ENCODE data around the gene GMPPB.

Gene GMPPB

DNA sequence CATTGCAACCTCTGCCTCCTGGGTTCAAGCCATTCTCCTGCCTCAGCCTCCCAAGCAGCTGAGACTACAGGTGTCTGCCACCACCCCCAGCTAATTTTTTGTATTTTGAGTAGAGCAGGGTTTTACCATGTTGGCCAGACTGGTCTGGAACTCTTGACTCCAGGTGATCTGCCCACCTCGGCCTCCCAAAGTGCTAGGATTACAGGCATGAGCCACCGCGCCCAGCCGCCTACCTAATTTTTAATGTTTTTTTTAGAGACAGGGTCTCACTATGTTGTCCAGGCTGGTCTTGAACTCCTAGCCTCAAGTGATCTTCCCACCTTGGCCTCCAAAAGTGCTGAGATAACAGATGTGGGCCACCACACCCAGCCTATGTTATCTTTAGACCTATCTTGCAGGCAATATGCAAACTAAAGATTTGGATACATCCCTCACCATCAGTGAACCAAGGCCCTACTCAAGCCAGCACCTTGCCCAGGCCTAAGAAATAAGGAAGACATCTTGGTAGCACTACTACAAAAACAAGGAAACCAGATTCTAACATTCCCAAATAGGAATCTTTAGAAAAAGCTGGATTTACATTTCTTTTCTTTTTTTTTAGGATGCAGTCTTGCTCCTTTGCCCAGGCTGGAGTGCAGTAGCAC lies 6.3 kb upstream of the GMPPB start:
- no peak for DNase-seq (ENCODE audit: low read depth in 2 of 2)

- DNase-seq (ENCODE audit: low read depth in 2 of 2): no peak
These were observed 4.2 kb upstream of the GMPPB start for GRCh38 chr3:49727924-49728361.

DNA sequence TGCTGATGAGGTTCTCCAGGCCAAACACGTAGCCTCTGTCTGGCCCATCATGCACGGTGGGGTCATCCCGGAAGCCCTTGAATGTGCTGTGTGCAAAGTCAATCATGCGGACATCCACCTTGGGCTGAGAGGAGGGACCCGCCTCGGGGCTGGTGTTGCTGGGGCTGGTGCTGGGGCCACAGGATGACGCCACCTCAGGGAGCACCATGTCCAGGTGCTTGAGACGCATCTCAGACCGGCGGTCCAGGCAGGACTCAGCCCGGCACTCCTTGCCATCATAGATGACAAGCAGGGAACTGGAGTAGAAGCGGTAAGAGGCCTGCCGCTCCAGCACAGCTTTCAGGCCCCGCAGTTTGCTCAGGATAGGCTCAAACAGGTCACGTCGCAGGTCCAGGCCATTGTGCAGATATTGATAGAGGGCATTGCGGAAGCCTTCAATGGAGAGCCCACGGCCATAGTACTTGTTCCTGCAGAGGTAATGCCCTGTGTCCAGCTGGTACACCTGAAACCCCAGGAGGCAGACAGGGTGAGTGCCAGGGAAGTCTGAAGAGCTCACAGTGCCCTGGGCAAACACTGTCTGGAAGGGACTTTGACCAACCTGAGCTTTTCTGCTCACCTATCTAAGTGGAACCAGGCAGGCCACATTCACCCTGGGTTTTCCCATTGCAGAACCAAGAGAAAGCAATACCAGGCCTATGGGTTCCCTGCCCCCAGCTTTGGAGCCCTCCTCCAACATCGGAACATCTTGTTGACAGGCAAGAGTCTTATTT lies 3.6 kb upstream of the GMPPB start:
- DNase-seq (ENCODE audit: low read depth in 2 of 2): no peak

DNA sequence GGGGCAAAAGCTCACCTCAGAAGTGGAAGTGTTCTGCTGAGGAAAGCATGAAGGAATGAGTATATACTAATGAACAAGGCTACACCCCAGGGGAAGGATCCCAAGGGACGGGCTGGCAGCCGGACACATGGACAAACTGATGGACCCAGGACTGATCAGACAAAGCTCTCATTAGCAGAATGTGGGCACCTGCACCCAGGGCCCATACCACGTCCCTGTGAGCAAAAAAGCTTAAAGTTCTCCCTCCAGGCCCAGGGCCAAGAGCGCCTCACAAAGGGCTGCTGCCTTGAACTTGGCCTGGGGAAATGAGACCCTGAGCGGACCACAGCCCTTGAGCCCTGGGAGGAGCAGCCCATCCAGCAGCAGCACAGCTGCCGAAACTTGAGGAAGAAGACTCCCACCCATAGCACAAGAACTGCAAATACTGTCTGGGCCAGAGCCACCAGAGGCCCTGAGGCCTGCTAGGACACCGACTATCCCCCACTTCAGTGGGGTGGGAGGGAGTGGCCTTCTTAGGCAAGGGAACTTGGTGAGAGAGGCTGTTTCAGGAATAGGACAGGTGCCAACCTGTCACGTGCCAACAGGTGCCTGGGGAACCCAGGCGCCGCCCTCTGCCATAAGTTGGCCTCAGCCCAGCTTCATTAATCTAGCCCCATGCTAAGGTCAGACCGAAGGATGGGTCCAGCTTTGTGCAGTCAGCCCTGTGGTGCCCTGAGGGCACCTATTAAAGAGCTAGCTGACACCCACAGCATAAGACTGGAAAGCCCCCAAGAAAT lies 2.3 kb upstream of the GMPPB start:
- DNase-seq (ENCODE audit: low read depth in 2 of 2): no peak

- DNase-seq (ENCODE audit: low read depth in 2 of 2): no peak
These were observed 835 bp upstream of the GMPPB start for GRCh38 chr3:49724586-49724985.

DNA sequence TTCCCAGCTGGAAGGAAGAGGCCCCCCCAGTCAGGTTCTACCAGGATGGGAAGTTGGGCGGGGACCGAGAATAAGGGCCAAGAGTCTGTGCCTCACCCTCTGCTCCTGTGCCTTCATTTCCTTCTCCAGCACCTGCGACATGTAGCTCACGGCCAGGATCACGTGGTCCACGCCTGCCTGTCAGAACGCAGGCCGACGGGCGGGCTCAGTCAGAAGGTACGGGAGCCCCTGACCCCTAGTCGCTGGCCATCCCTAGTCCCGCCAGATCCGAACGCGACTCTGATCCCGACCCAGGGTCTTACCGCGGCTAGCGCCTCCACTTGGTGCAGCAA lies 489 bp downstream of the GMPPB start:
- no peak for DNase-seq (ENCODE audit: low read depth in 2 of 2)

- DNase-seq (ENCODE audit: low read depth in 2 of 2): no peak
These were observed 855 bp downstream of the GMPPB start for GRCh38 chr3:49722896-49723295.

GRCh38 chr3:49721896-49722781 lies 1.6 kb downstream of the GMPPB start:
- no peak for DNase-seq (ENCODE audit: low read depth in 2 of 2)

DNA sequence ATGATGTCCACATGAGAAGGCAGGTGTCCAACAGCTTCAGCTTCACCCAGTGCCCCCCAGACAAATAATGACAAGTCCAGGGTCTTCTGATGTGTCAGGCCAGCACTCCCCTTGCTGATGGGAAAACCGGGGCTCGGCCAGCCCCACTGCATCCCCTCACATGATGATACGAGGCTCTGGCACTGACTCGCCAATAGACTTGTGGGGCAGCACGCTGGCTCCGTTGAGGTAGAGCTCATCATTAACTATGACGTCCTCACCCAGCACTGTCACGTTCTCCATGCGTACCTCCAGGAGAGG lies 2.2 kb downstream of the GMPPB start:
- DNase-seq (ENCODE audit: low read depth in 2 of 2): no peak

GRCh38 chr3:49720855-49721595 lies 2.7 kb downstream of the GMPPB start:
- no peak for DNase-seq (ENCODE audit: low read depth in 2 of 2)

- peak; percentile 81 to 82 for DNase-seq (ENCODE audit: low read depth in 2 of 2)
These were observed 4.4 kb downstream of the GMPPB start, which contains the start of gene AMIGO3 for GRCh38 chr3:49719214-49719884. Gene AMIGO3 (minus strand): TSS chr3:49719684. CDS start chr3:49719465, 219 bp downstream.

- DNase-seq (ENCODE audit: low read depth in 2 of 2): no peak
These were observed 4.9 kb downstream of the GMPPB start for GRCh38 chr3:49718858-49719213.

DNA sequence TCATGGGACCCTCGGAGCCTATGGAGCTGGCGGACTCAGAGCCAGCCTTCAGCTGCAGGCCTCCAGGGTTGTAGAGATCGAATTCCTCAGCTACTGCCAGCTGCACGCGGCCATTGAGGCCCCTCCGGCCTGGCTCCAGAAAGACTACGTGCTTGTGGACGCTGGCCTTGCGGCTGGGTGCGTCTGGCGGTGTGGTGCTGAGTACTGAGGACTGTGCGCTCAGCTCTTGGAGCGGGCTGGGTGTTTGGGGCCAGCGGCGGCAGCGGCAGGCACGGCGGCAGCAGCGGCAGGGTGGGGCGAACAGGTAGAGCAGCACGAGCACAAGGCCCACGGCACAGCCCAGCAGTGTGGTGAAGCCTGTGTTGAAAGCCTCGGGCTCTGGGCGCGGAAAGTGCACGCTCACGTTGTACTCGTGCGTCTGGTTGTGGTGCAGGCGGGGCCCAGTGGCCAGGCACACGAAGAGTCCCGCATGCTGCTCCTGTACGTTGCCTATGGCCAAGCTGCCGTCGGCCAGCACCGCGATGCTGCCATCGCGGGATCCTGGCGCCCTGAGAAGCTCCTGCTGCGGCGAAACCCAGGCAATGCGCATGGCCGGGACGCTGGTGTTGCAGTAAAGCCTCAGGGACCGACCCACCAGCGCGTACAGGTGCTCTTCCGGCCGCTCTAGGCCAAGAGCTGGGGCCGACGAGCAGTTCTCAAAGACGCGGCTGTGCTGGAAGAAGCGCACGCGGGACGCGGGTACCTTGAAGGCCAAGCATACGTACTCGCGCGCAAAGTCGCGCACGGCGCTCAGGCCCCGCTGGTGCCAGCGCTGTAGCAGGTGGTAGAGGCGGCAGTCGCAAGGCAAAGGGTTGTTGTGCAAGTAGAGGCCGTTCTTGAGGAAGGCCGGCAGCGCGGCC lies 5.5 kb downstream of the GMPPB start:
- no peak for DNase-seq (ENCODE audit: low read depth in 2 of 2)

- DNase-seq (ENCODE audit: low read depth in 2 of 2): no peak
These were observed 6.4 kb downstream of the GMPPB start for GRCh38 chr3:49717211-49717958.

GRCh38 chr3:49716691-49717210 lies 7.0 kb downstream of the GMPPB start:
- DNase-seq (ENCODE audit: low read depth in 2 of 2): no peak

GRCh38 chr3:49716169-49716568 lies 7.6 kb downstream of the GMPPB start:
- no peak for DNase-seq (ENCODE audit: low read depth in 2 of 2)

- DNase-seq (ENCODE audit: low read depth in 2 of 2): no peak
These were observed 8.1 kb downstream of the GMPPB start for GRCh38 chr3:49715611-49716121.

- DNase-seq (ENCODE audit: low read depth in 2 of 2): no peak
These were observed 8.8 kb downstream of the GMPPB start for GRCh38 chr3:49714728-49715550.

Measured in activated CD8-positive, alpha-beta memory T cell treated with anti-CD3 and anti-CD28 coated beads for 4 hours (primary cell).